CD4-positive, alpha-beta T cell treated with Interleukin-6 at 100 ng/mL for 8 hours (primary cell): Measurements from ENCODE around the gene SCN5A.

Source experiments
- DNase-seq: peaks from one replicate; pipeline ENCODE4 v3.0.0-alpha.2; 2020; ENCODE audit warnings: mixed read lengths, low spot score

The SCN5A gene

DNA sequence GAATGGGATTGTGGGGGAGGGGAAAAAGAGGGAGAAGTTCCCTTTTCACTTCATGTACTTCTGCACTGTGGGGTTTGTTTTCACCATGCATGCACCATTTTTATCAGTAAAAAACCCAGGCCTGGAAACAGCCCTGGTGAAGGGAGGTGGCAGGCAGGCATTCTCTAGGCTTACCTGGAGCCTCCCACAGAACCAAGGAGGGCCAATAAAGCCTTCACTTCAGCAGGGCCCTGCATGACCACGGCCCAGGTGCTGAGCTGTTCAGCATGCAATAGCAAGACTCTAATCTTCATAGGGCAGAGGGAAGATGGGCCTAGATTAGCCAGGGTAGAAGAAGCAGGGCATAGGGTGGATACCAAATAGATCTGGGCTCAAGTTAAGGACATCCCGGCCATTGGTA lies 49.6 kb downstream of the SCN5A start:
- no peak for DNase-seq

GRCh38 chr3:38598791-38599190 lies 50.7 kb downstream of the SCN5A start:
- no peak for DNase-seq

- DNase-seq: no peak
These were observed 51.9 kb downstream of the SCN5A start for GRCh38 chr3:38597502-38598060.

DNA sequence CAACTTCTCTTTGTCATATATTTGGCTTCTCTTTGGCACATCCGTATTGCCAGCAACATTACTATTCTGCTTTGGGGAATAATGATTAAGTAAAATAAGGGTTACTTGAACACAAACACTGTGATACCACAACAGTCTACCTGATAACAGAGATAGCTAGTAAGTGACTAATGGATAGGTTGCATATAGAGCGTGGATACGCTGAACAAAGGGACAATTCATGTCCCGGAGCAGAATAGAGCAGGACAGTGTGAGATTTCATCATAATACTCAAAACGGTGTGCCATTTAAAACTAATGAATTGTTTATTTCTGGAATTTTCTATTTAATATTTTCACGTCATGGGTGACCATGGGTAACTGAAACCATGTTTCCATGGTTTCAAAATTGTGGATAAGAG lies 54.1 kb downstream of the SCN5A start:
- no peak for DNase-seq

DNA sequence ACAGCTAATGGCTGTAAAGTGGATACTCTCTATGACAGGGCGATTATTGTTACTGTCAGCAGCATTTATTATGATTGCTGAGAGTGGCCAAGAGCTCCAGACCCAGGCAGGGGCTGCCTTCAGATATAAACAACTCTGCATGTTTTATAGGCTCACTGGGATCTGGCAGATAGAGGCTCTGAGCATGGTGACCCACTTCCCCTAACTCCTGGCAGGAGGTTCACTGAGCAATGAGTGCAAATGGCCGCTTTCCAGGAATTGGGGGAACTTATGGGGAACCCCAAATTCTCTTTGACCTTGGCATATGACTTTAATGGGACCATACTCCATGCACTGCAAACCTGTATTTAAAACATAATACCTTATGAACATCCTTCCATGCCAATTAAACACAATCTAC lies 59.0 kb downstream of the SCN5A start:
- DNase-seq: no peak

DNA sequence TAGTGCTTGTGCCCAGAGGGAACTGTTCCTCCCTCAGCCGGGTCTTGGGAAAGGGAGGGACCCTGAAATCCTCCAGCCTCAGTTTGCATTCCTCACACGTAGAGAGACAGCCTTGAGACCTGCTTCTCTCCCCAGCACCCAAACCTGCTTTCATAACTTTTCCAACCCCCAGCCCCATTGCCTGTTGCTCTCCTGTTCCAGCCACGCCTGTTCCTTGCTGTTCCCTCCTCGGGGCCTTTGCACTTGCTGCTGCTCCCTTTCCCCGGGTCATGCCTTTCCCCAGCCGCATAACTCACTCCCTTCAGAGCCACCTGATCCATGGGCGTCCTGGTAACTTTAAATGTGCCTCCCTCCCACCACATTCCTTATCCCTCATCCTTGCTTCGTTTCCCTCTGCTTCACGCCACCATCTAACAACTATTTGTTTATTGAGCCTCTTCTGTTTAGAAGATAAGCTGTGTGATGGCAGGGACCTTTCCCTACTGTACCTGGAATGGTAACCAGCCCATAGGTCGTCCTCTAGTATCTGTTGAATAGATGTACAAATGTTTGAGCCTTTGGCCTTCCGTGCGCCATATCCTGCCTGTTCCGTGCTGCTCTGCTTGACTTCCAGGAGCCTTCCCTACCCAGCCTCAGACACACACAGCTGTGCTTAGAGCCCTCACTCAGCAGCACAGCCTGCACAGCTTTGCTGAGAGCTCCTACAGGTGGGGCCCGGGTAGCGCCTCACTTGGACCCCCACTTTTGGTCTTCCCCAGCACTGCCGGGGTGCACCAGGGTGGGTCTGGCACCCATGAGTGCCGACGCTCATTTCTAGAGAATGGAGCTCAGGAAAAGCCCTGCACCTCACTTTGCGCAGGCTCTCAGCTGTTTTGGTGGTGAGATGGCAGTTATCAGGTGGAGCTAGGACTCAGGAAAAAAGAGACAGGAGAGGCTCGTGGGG lies 60.2 kb downstream of the SCN5A start:
- DNase-seq: no peak

- DNase-seq: no peak
These were observed 61.0 kb downstream of the SCN5A start for GRCh38 chr3:38588371-38588971.

DNA sequence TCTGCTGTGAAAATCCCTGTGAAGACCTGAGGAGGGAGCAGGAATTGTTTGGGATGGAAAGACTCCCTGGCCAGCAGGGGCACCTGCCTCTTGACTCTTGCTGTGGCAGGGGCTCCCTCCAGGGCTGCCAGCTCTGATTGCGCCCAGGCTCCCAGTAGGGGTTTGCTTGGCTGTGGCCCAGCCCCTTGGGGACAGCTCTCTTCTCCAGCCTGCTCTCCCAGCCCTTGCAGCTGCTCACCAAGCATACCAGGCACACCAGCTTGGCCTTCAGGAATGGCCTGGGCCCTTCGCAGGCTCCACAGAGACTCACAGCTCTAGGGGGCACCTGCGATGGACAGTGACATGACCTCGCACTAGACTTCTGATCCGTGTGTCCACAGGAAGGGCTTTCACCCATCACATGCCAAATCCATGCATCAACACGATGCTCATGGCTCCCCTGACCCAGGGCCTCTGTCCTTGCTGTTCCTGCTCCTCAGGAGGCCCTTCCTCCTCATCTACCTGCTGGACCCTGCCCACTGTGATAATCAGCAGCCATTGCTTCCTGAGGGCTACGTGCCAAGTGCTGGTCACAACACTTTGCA lies 61.8 kb downstream of the SCN5A start:
- no peak for DNase-seq

GRCh38 chr3:38586546-38587520 lies 62.7 kb downstream of the SCN5A start:
- DNase-seq: no peak

GRCh38 chr3:38585791-38586420 lies 63.6 kb downstream of the SCN5A start:
- no peak for DNase-seq

- no peak for DNase-seq
These were observed 65.8 kb downstream of the SCN5A start for GRCh38 chr3:38583688-38584087.

GRCh38 chr3:38582941-38583645 lies 66.4 kb downstream of the SCN5A start:
- DNase-seq: no peak

DNA sequence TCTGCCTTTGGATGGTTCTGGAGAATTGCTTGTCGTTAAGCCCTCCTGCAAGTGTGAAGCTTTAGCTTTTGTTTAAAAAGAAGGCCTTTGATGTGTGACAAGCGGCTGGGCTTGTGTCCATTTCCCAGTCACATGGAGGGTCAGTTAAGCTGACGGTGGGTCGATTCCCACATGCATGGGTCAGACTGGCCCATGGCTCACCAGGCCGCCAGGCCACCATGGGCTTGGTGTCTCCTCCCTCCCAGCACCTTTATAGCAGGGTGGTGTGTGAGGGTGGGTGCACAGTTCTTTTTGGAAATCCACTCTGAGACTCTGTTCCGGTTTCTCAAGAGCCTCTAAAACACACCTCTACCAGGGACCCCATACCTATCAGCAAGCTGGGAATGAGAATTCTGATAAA lies 67.2 kb downstream of the SCN5A start:
- no peak for DNase-seq

DNA sequence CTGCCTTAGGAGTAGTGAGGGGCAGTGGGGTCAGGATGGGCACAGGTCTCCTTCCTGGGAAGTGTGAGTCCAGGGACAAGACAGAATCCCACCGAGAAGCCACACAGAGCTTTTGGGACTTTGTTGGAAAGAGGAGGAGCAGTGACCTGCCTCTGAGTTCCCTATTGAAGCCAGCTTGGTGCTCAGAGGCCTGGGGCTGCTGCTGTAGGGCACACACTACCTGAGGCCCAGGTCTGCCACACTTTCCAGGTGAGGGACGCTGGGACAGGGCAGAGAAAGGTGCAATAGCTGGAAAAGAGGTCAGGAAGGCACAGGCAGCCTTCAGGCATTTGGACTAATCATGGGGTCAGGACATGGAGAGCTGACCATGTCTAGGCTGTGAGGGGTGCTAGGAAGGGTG lies 67.7 kb downstream of the SCN5A start:
- no peak for DNase-seq

DNA sequence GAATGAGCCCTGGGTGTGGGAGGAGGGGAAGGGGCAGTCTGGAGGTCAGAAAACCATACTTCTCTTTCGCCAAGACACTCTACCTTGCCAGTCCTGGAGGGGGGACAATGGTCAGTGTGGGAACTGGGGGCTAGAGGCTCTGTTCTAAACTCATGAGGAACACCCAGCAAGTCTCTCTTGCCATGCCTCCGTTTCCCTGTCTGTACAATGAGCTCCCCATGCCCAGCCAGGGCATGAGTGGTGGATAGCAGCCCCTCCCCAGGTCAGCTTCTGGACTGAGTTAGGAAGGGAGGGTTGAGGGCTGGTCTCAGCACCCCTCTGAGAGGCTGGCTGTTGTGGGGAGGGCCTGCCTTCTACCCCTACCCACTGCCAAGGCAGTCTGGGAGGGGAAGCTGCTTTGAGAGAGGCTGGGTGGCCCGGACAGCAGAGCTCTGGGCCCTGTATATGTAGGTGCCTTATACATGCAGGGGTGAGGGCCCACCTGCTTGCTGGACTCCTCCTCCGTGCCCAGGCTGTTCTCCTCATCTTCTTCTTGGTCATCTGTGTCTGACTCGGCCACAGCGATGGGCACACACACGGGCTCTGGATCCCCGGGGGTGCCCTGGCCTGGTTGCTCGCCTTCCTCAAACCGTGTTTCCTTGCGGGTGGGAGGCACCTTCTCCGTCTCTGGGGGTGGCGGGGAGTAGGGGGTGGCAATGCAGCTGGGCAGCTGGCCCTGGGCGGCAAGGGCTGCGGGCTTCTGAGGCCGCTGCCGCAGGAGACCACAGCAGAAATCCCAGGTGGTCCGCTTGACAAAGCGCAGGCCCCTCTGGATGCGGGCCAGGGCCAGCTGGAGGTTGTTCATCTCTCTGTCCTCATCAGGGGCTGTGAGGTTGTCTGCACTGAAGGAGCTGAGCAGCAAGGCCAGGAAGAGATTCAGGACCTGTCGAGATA lies 68.8 kb downstream of the SCN5A start:
- DNase-seq: no peak

DNA sequence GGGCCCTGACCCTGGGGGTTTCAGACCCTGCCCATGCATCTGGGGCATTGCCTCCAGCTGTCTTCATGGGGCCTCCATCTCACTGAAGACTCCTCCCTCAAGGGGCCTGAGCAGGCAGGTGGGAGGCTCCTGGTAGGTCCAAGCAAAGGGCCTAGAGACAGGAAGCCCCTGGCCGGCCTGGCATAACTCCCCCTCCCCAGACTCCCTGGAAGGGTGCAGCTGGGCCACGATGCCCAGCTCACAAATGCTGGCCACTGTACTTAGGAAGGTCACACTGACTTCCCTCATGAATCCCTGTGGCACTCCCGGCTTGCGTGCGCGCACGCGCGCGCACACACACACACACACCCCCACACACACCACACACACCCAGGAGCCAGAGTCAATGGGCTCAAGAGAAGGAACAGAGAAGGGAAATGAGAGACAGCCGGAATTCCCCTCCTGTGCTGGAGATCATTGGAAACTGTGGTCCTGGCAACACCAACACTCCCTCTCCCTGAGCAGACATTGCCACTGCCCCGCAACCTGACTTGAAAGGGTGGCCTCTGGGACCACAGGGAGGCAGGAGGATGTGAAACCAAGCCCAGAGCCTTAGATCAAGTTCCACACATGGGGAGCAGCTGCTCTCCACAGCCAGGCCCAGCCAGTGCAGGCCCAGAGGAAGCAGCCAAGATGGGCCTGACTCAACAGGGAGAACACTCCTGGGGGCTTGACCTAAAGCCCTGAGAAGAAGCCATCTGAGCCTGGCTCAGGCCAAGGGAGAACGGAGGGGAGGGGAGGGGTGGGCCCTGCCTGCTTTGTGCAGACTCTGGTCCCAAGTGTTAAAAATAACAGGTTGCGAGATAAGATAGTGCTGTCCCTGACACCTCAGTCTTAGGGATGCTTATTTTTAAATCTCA lies 69.7 kb downstream of the SCN5A start:
- no peak for DNase-seq

- no peak for DNase-seq
These were observed 70.3 kb downstream of the SCN5A start for GRCh38 chr3:38579141-38579540.

DNA sequence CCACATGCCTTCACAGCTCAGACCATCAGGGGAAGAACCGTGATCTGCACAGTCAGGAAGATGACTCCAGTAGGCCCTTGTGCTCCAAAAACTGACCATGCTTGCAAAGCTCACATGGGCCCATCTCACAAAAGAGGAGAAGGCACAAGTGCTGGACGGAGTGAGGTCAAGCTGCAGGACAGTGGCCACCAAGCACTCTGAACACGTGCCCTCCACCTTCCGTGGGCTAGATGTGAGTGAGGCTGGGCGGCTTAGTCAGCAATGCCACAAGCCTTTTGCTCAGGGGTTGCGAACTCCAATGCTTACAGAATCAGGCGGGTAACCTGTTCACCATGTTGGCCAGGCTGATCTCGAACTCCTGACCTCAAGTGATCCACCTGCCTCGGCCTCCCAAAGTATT lies 70.9 kb downstream of the SCN5A start:
- DNase-seq: no peak
